Effector CD8-positive, alpha-beta T cell (primary cell): Measurements from ENCODE around the gene ZNF217.
"Not testable (repeated sequence)": the region's sequence is repeated elsewhere in the genome, so short reads cannot be mapped to it uniquely, and the experiment has no call there.

ENCODE experiments used
- DNase-seq: peaks from one replicate; lab custom pipeline; 2025; lab: John Stamatoyannopoulos, UW

The ZNF217 gene

GRCh38 chr20:53598140-53599043 is 4.8 kb upstream of the ZNF217 start:
- no peak for DNase-seq

DNA sequence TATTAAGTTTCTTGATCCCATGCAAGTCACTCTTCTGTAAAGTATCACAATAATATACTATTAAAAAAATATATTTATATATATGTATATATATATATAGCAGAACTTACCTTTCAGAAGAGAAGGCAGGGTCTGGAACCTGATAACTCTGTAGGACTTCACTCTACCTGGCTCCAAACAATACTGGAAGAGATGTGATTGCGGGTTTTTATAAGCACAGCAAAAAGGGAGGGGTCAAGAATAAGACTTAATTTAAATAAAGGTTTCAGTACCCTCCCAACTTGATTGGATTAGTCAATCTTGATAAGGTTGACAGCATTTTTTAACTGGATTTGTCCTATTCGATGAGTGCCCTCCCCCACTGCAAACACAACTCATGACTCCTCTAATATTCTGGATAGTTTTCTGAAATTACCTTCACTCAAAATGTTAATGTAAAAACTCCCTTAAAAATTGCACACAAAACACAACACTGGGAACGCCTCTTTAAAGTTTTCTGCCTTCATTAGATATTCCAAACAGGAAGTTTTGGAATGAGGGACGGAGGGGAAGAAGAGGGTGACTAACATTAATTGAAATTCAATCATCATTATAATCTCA is 4.0 kb upstream of the ZNF217 start:
- no peak for DNase-seq

DNA sequence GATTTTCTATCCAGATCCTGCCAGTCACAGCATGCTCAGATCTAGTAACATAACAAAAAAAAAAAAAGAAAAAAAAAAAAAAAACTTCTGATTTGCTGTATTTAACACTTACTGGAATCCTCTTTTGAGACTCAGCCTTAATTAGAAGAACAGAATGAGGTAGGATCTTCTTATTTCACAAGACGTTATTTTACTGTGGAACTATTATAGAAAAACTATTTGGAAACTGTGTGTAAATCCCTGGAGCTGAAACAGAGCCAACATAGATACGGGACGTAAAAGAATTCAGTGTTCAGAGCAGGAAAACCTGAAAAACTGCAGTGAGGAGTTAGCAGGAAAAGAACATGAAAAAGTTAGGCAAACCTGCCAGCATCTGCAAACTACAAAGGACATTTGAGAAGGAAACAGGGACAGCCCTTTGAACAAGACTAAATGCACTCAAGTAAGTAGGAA is 3.4 kb upstream of the ZNF217 start:
- no peak for DNase-seq

- DNase-seq: not testable (repeated sequence)
Measured at GRCh38 chr20:53596189-53597001, 2.8 kb upstream of the ZNF217 start.

DNA sequence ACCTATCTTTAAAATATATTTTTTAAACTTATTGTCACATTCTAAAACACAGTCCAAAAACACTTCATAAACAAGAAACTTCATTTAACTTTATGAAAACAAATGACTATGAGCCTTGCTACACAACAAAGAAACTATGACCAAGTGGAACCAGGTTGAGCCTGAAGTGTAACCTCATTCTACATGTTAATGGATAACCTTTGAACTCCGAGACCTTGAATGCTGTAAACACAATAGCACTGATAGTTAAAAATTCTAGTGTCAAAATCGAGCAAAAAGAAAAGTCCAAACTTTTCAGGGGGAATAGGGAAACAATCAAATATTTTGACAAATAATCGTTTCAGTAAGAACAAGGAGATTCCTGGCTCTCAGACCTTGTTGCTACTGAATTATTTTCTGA is 2.1 kb upstream of the ZNF217 start:
- not testable (repeated sequence) for DNase-seq

DNA sequence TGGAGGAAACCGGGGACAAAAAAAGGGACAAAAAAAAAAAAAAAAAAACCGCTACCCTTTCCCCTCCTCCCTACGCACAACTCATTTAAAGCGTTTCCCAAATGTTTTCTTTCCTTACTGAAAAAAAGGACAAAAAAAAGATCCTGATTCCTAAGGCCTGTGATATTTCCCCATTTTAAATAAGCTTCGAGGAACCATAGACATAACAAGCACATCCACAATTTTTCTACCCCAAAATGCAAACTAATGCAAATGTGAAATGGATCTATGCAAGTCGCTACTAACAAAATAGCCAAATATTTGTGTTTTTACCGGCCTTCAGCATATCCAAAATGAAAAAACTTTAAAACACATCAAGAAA is 1.4 kb upstream of the ZNF217 start:
- no peak for DNase-seq

GRCh38 chr20:53594068-53595017 is 704 bp upstream of the ZNF217 start:
- peak; percentile 97 for DNase-seq

DNA sequence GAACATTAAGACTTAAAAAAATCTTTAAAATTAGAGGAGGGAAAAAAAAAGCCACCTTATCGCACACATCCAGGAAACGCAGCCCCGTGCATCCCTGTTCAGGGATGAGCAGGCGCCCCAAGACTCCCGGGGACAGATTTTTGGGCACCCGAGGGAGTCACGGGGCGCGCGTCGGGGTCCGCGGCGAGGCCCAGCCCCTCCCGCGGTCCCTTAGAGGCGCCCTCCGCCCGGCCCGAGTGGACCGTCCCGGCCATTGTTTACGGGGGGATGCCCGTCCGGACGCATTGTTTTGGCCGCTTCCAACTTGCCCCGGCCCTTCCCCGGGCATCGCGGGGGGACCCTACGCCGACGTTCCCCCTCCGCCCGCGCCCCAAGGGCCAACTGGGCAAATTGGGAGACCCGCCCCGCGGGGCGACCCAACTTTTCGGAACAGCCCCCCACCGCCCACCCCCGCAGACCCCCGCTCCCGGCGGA is 610 bp downstream of the ZNF217 start:
- DNase-seq: no peak

- DNase-seq: peak; percentile 30
Measured at GRCh38 chr20:53592454-53592991, 1.1 kb downstream of the ZNF217 start.

- not testable (repeated sequence) for DNase-seq
Measured at GRCh38 chr20:53591941-53592441, 1.6 kb downstream of the ZNF217 start.

DNA sequence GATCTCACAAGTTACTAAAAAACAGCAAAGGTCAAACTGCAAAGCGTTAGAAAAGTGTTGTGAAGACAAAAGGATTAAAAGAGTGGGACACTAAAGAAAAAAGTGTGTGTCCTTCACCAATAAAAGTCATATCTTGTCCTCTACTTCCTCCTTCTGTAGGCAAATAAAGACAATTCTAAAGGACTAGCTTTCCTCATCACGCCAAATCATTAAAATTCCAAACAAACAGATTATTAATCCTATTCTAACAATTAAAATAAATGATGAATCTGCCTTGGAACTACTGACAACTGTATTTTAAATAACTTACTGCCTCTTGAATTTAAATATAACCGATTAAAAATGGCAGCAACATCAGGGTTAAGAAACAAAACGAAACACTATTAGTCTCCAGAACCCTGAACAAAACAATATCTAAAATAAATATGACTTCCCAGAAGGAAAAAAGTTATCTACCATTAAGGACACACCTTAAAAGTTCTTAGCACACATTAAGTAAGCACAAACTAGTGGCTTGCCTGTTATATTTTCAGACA is 2.4 kb downstream of the ZNF217 start:
- DNase-seq: not testable (repeated sequence)

GRCh38 chr20:53590608-53591007 is 3.0 kb downstream of the ZNF217 start:
- not testable (repeated sequence) for DNase-seq

- not testable (repeated sequence) for DNase-seq
Measured at GRCh38 chr20:53590122-53590521, 3.5 kb downstream of the ZNF217 start.

DNA sequence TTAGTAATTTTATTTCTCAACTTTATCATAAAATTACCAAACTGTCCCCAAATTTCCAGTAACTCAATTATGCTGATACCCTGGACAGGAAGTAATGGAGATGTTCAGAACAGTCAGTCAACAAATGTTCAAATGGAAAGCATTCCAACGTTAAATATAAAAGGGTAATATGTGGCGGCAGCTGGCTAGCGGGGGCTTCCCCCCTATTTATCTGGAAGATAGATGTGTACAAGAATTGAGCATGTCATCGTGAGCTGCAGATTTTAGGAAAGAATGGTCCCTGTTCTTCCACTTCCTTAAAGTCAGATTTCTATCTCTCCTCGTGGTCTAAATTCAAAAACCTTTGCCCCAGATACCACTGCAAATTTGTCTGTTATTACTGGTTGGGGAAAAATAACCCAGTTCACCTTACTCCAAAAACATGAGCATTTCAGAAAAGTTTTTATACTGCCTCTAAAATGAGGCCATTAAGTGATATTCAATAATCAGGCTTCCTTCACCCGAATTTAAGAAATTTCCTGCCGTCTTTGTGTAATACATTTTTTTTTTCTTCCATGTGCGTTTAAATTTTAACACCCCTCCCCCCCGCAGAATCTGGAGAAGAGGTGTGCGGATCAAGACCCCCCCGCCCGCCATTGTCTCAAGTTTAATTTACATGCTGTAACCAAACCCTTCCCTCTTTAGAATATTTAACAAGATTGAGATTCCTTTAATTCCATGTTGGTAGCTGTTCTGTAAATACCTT is 4.1 kb downstream of the ZNF217 start:
- DNase-seq: not testable (repeated sequence)

DNA sequence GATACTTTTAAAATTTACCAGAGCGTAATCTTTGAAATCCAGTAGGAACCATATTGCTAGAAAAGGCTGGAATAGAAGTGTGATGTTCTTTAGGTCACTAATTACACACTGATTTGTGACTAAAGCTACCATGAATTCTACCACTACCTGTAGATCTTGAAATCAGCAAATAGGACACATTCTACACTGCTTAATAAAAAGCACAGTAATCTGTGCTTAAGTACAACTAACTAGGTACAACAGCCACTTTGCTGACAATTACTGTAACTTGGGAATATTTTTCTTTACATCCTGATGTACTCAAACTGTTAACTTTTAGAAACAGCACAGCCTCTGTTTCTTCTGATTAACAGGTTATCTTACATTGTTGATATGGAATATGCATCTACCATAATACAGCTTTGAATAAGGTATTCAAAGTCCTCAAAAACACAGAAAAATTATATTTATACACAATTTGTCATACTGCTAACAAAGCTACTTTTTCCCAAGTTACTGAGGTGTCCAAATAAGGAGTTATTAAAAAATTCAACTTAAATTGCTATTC is 6.4 kb downstream of the ZNF217 start:
- DNase-seq: not testable (repeated sequence)

- DNase-seq: no peak
Measured at GRCh38 chr20:53586640-53587039, 7.0 kb downstream of the ZNF217 start.

DNA sequence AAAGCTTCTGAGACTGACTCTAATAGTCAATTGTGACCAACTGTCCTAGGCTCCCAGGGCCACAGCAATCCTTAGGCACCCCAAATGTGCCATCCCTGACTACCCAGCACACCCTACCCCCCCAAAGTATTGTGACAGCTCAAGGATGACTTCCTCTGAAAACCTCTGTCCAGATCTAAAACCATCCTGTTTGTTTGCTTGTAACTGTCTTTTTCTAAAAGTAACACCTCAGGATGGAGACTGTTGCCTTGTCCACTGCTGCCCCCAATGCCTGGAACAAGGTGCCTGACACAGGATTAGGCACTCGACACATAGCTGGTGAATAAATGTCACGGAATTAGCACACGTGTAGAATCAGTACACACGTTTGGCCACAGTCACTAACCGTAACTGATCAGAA is 7.7 kb downstream of the ZNF217 start:
- not testable (repeated sequence) for DNase-seq

DNA sequence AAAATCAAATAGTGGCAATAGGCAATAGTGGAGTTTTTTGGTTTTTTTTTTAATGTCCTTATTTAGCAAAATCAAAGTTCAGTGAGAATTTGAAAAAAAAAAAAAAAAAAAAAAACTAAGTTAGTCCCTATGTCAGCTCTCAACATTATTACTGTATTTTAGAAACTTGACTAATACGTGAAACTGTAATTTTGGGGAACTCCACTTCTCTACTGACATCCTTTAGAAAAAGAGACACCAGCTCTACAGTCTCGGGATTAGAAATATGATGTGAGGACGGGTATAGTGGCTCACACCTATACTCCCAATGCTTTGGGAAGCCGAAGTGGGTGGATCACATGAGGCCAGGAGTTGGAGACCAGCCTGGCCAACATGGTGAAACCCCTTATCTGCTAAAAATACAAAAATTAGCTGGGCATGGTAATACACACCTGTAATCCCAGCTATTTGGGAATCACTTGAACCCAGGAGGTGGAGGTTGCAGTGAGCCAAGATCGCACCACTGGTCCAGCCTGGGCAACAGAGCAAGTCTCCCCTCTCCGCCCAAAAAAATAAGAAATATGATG is 8.6 kb downstream of the ZNF217 start:
- DNase-seq: not testable (repeated sequence)

GRCh38 chr20:53584550-53584913 is 9.1 kb downstream of the ZNF217 start:
- not testable (repeated sequence) for DNase-seq
